ENCODE data around the gene RUFY3.

Gene RUFY3

DNA sequence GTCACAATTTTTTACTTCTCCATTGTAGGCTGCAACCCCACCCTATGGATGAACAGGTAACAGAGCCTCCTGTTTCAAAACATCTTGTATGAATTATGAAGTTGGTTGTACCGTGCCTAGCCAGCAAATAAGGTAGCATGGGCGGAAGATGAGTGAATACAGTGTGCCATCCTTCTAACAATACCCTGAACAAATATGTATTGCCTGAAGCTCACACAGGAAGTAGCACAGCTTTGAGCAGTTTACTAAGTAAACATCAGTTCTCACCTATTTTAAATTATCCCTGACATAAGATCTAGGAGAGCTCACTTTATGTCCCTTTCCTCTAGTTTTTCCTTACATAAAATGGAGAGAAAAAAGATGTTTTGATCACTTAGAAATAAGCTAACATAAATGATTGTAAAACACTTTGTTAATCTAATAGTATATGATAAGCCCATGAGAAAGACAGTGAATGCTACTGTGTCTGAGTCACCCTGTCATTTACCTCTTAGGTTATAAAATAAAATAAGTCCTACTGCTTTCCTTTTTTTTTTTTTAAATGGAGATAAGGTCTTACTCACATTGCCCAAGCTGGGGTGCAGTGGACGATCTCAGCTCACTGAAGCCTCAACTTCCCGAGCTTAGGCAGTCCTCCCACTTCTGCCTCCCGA, 81.3 kb downstream of the RUFY3 start:
- Histone ChIP-seq H3K4me3 (IDR thresholded peaks at IDR 0.05; ENCODE audit: insufficient read depth, low read depth, low read length) (no peak overlapping the region), H2AFZ (ENCODE audit: low read depth) (no peak overlapping the region), H3K27ac (no peak overlapping the region), H3K27me3 (ENCODE audit: insufficient read depth, low read depth) (no peaks in the 10 kb centered on the region), H3K4me1 (ENCODE audit: low read depth, poor library complexity, severe bottlenecking) (no peaks in the 10 kb centered on the region), H3K4me2 (no peak overlapping the region), H3K9ac (no peak overlapping the region), H3K79me2 (ENCODE audit: insufficient read depth, low read depth) (no peaks in the 10 kb centered on the region), H3K36me3 (ENCODE audit: insufficient read depth) (no peaks in the 10 kb centered on the region), H4K20me1 (ENCODE audit: insufficient read depth) (no peaks in the 10 kb centered on the region)
- no peak for TF ChIP-seq CTCF (conservative IDR thresholded peaks at IDR 0.05; ENCODE audit: low read depth, low read length)

GRCh38 chr4:70808151-70808550, 86.4 kb downstream of the RUFY3 start:
- Histone ChIP-seq H3K79me2 (ENCODE audit: insufficient read depth, low read depth) (no peaks in the 10 kb centered on the region), H3K4me3 (IDR thresholded peaks at IDR 0.05; ENCODE audit: insufficient read depth, low read depth, low read length) (no peak overlapping the region), H3K27ac (no peak overlapping the region), H3K4me2 (no peak overlapping the region), H4K20me1 (ENCODE audit: insufficient read depth) (no peaks in the 10 kb centered on the region), H3K36me3 (ENCODE audit: insufficient read depth) (no peaks in the 10 kb centered on the region), H3K9ac (no peak overlapping the region), H3K27me3 (ENCODE audit: insufficient read depth, low read depth) (no peaks in the 10 kb centered on the region), H2AFZ (ENCODE audit: low read depth) (no peak overlapping the region), H3K4me1 (ENCODE audit: low read depth, poor library complexity, severe bottlenecking) (no peaks in the 10 kb centered on the region)
- TF ChIP-seq CTCF (conservative IDR thresholded peaks at IDR 0.05; ENCODE audit: low read depth, low read length): no peak

- H2AFZ ChIP-seq (ENCODE audit: low read depth): no peak overlapping the region
- no peaks in the 10 kb centered on the region for H4K20me1 ChIP-seq (ENCODE audit: insufficient read depth)
- H3K79me2 ChIP-seq (ENCODE audit: insufficient read depth, low read depth): no peaks in the 10 kb centered on the region
- H3K4me3 ChIP-seq (IDR thresholded peaks at IDR 0.05; ENCODE audit: insufficient read depth, low read depth, low read length): no peak overlapping the region
- no peak overlapping the region for H3K4me2 ChIP-seq
- no peak overlapping the region for H3K27ac ChIP-seq
- H3K27me3 ChIP-seq (ENCODE audit: insufficient read depth, low read depth): no peaks in the 10 kb centered on the region
- no peaks in the 10 kb centered on the region for H3K4me1 ChIP-seq (ENCODE audit: low read depth, poor library complexity, severe bottlenecking)
- H3K36me3 ChIP-seq (ENCODE audit: insufficient read depth): 0 out of 2 replicates have a peak, but pooled peaks cover 5% of the 10 kb centered on the region
- no peak for TF ChIP-seq CTCF (conservative IDR thresholded peaks at IDR 0.05; ENCODE audit: low read depth, low read length)
- no peak overlapping the region for H3K9ac ChIP-seq
These were observed 93.6 kb downstream of the RUFY3 start for GRCh38 chr4:70815370-70815769.

- Histone ChIP-seq H3K36me3 (ENCODE audit: insufficient read depth) (peaks cover 9% of the 10 kb centered on the region; the same call in 1 of the 2 replicates), H3K27me3 (ENCODE audit: insufficient read depth, low read depth) (no peaks in the 10 kb centered on the region), H2AFZ (ENCODE audit: low read depth) (no peak overlapping the region), H3K4me2 (no peak overlapping the region), H3K79me2 (ENCODE audit: insufficient read depth, low read depth) (no peaks in the 10 kb centered on the region), H3K9ac (no peak overlapping the region), H3K27ac (no peak overlapping the region), H4K20me1 (ENCODE audit: insufficient read depth) (no peaks in the 10 kb centered on the region), H3K4me3 (IDR thresholded peaks at IDR 0.05; ENCODE audit: insufficient read depth, low read depth, low read length) (no peak overlapping the region), H3K4me1 (ENCODE audit: low read depth, poor library complexity, severe bottlenecking) (no peaks in the 10 kb centered on the region)
- TF ChIP-seq CTCF (conservative IDR thresholded peaks at IDR 0.05; ENCODE audit: low read depth, low read length): no peak
These were observed 95.1 kb downstream of the RUFY3 start for GRCh38 chr4:70816894-70817293.
